Hematopoietic multipotent progenitor cell treated with erythropoietin and hydrocortisone succinate and interleukin-3 and kit ligand, for 4 days (in vitro differentiated cells): Measurements from ENCODE around the gene CPSF2.
A peak's percentile ranks its signal among the peaks of the same experiment; 100 is the strongest.

Source experiments
- DNase-seq: peaks from one replicate; pipeline ENCODE4 v3.0.0-alpha.2; 2015

CPSF2 gene

DNA sequence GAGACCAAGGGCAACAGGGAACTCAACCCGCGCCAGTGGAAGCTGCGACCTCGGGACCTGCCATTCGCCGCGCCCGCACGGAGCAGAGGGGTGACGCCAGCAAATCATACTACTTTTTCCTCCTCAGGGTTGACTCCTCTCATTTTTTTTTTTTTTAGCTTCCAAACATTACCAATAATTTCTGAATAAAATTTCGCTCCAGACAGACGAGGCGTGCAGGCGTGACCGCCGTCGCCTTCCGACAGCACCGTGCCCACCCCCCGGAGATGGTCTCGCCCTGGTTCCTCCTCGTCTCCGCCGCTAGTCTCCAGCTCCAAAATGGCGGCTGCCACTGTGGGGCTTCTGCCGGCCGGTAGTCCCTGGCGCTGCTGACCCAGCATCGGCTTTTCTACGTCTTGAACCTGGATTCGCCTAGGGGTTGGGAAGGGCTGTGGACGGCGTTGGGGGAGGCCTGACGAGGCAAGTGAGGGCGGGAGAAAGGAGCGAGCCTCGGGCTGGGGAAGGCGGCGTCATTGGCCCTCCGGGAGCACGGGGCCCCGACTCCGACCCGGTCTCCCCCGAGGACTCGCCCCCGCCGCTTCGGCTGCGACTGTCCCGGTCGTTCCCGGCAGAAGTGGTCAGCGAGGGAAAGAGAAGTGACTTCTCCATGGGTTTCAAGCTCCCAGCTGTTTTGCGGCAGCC, at the start of gene CPSF2, which contains the start of gene NDUFB1:
Gene CPSF2, plus strand, starts transcription at position 300 of the 681 bp plus-strand sequence. CDS start 9,016 bp downstream, outside the sequence.
Gene NDUFB1, minus strand, starts transcription at position 37 of the 681 bp plus-strand sequence. CDS start 4,069 bp downstream, outside the sequence.
- peak; percentile 92 for DNase-seq

DNA sequence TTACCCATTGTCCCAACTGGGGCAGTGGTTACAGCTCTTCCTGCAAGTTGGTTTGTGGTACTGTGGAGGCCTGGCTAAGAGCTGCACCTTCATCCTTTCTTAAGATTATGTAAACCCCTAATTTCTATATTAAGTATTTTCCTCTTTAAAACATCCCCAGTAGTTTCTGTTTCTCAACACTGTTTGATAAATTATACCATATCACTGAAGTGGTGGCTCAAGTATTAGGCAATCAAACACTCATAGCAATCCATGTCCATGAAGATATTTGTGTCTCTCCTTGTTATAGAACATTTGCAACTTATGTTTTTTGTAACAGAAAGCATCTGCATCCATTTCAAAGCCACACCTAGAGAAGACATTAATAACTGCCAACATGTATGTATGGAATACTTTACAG, 47.2 kb upstream of the CPSF2 start:
- peak; percentile 15 for DNase-seq

DNA sequence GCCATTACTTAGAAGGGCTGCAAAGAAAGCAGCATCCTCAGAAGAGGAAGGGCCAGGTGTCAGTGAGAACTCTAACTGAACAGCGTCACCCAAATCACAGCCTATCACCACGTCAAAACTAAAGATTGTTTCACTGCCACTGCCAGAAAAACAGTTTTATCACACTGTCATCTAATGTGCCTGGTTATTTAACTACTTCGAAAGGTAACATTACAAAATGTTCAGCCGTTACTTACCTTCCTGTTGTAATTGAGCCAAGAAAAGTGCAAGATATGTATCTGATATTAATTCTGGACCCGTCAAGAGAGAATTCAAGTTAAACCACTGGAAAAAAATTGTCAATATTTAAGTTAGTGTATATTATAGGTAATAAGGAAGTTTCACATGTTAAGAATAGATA, 33.3 kb upstream of the CPSF2 start:
- no peak for DNase-seq

DNA sequence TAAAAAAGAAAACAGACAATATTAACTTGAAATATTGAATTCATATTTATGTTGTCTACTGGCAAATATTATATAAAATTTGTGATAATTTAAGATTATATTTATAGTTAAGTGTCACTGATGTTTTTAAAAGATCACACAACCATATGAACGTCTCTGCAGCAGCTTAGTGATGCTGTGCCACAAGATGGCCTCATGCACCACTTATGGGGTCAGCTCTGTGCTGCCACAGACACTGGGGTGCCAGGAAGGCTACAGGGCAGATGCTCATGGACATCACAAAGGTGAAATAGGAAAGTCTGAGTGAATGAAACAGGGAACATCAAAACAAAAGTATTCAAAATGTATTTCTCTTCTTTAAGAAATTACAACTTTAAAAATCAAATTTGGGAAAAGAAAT, 28.4 kb upstream of the CPSF2 start:
- peak; percentile 42 for DNase-seq

- no peak for DNase-seq
Measured at GRCh38 chr14:92099802-92100201, 22.0 kb upstream of the CPSF2 start.

- peak; percentile 20 for DNase-seq
Measured at GRCh38 chr14:92103363-92103989, 18.3 kb upstream of the CPSF2 start.

DNA sequence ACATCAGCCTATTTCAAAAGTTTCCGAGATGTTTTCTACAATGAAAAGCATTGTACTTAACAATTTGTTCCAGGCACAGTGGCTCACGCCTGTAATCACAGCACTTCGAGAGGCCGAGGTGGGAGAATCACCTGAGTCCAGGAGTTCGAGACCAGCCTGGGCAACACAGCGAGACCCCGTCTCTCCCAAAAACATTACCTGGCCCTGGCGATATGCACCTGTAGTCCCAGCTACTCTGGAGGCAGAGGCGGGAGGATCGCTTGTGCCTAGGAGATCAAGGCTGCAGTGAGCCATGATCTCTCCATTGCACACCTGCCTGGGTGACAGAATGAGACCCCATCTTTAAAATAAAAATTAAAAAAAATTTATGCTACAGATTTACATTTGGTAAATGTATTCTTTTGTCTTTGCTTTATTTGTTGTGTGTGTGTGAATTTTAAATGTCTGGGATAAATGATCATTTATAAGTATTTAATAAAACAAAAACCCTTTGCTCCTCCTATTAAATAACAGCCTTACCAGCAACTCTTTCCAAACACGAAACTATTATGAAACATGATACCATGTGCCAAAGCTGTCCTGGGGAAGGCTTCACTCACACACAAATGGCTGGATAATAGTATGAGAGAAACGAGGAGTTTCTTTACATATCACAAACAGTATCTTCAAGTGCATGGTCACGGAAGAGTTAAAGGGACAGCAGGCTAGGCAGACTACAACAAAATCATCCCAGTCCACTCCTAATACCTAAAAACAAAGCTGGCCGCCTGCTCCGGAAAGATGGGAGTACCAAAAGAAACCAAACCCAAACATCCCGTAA, 16.5 kb upstream of the CPSF2 start:
- DNase-seq, result no peak

DNA sequence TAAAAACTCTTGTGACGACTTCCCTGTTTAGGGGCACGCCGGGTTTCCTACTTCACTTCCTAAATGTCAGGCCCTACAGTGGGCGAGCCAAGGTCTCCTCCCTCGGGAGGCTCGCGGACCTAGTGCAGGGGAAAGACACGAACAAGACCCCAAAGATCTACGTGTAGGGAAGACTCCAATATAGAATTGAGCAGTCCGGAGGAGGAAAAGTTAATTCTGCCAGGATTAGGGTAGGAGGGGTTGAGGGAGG, 16.0 kb upstream of the CPSF2 start:
- DNase-seq, result peak; percentile 72

DNA sequence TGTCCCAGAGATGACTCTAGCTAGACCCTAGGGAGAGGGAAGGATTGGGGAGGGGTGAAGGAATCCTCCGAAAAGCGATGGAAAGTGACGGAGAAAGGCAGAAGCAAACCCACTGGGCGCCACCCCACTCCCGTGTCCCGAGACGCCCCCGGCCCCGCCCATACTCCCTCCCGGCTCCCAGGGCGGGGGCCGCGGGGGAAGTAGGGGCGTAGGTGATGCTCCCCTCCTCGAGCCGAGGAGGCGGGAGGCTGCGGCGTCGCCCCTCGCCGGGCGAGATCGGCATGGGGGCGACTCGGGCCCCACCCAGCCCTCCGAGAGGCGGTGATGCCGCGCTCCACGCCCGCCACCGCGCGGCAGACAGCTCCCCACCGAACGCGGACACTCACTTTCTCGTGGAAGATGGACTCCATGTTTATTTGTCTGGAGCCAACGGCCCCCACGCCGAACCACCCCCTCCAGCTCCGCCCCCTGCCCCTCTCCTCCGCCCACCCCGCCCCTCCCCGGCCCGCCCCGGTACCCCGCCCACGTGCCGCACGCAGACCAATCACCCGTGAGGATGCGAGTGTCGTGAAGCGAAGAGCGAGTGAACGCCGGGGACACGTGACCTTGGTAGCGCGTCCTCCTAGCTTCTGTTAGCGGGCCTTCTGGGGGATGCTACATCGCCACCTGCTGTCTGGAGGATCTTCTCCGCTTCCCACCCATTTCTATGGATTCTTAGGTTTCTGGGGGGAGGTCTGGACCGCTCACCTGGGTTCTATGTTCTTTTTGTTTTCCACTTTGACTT, 15.4 kb upstream of the CPSF2 start, which contains the start of gene ATXN3:
Gene ATXN3, minus strand, starts transcription at position 440 of the 784 bp plus-strand sequence. Its CDS starts 30 bp downstream, at position 410.
- peak; percentile 99 for DNase-seq

DNA sequence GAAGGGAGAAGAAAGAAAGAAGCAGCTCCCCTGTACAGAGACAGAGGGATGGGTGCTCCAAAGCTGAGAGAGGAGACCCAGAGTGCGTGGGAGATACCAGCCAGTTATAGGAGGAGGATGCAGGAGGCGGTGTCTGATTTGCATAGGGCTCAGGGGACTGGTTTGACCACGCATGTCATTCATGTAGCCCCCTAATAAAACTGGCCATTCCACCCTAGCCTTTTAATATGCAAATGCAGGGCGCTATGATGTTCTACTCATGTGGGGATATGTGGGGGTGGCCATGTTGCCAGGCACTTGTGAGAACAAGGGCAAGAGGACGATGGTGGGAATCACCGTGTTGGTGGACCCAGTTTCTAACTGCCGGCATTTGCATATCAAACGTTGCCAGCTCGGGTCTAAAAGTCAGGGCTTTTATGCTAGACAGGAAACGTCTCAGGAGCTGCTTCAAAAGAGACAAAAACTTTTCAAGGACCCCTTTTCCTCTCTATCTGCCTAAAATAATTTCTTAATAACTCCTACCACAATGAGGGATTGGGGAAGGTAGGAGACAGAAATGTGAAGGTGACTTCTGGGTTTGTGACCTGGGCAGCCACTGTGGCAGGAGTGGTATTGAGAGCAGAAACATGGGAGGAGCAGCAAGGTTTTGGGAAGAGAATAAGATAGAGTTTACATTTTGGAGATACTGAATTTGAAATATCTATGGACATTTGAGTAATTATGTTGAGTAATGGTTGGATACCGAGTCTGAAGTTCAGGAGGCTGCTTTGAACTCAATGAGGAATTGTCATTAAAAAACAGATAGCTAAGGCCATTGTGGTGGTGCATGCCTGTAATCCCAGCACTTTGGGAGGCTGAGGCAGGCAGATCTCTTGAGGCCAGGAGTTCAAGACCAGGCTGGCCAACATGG, 13.2 kb upstream of the CPSF2 start:
- peak; percentile 31 for DNase-seq

GRCh38 chr14:92109490-92109889, 12.3 kb upstream of the CPSF2 start:
- no peak for DNase-seq

DNA sequence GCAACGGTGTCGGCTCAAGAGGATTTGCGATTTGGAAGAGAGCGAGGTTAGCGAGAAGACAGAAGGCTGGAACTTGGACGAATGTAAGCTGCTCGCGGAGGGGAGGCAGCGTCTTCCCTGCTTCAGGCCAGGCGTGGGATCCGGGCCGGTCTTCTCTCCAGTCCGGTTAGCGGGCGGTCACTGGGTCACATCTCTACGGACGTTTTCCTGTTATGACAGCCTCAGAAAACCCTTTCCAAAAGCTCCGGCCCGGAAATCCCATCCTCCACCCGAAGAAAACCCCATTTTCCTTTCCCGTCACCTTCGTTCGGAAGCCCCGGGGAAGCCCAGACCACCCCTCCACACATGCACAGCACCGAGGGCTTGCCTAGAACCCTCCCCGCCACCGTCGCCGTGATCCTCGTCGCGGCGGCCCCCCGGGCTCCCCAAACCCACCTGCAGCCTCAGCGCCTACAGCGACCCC, 531 bp upstream of the CPSF2 start:
- DNase-seq, result peak; percentile 58

DNA sequence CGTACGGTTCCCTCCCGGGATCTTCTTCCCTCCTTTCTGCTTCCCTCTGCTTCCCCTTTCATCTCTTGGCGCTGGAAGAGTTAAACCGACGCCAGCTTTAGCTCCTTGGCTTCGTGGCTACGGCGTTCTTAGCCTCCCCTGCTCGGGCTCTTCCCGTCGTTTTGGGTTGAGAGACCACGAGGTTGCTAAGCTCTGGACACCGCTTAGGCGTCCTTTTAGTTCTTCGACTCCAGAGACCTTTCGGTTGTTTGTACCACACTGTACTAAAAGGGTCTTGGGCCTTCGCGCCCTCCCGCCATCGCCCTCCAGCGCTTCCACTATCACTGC, 545 bp downstream of the CPSF2 start:
- peak; percentile 64 for DNase-seq

DNA sequence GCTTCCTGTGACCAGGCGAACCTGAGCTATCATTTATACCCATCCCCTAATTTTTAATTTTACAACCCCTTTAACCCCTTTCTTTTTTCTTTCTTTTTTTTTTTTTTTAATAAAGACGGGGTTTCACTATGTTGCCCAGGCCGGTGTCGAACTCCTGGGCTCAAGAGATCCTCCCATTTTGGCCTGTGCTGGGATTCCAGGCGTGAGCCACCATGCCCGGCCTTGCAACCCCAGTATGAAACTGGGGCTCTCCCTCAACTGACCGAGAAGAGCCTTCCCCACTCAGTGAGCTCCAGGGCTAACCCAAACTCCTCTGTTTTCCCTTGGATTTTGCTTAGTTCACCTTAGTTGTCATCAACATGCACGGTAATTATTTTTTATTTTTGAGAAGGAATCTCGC, 992 bp downstream of the CPSF2 start:
- DNase-seq, result peak; percentile 34

- DNase-seq, result no peak
Measured at GRCh38 chr14:92134456-92134855, 12.7 kb downstream of the CPSF2 start.

DNA sequence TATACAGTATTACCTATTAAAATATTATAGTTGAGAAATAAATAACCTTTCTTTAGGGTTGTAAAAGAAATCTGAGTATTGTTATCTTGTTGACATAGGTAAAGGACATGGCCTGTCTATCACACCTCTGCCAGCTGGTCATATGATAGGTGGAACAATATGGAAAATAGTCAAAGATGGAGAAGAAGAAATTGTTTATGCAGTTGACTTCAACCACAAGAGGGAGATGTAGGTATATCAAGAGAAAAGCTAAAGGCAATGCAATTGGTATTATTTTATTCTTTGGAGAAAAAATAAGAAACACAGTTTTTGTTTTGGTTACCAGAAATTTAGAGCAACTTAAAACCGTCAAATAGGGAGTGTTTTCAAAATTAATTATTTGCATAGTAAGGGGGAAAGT, 13.5 kb downstream of the CPSF2 start:
- DNase-seq, result peak; percentile 67

- DNase-seq, result no peak
Measured at GRCh38 chr14:92143309-92143708, 21.5 kb downstream of the CPSF2 start.

DNA sequence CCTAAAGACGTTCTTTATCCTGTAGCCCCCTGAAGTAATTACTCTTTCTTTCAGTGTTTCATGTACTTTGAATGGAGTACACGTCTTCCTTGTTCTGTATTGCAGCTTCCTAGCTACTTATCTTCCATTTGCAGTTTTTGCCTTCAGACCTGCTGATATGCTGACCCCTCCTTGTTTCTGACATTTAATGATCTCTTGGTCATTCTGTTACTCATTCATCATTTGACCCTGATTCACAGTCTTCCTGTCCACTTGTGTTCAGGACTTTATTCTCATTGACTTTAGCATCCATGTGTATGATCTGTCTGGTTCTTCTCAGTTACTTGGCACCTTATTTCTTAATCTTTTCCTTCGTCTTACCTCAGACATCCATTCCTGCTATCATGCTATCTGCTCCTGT, 22.2 kb downstream of the CPSF2 start:
- no peak for DNase-seq

DNA sequence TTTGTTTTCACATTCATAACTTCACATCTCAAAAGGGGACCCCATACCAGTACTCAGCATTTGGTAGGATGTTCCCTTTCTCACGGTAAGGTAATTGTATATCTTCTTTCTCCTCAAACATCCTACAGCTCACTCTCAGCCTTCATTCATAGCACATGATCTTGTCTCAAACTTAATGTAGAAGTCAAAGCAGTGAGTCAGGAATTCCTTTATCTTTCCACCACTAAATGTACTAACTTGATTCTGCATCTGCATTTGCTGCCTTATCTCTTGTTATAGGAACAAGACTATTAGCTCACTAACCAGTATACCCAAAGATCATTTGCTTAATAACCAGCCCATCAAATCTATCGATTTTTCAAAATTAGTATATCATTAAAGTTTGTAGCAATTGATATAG, 22.9 kb downstream of the CPSF2 start:
- DNase-seq, result no peak

GRCh38 chr14:92153581-92153980, 31.8 kb downstream of the CPSF2 start:
- DNase-seq, result no peak

- no peak for DNase-seq
Measured at GRCh38 chr14:92154283-92154942, 32.6 kb downstream of the CPSF2 start.
